ENCODE data around the gene KSR1.

Gene KSR1

DNA sequence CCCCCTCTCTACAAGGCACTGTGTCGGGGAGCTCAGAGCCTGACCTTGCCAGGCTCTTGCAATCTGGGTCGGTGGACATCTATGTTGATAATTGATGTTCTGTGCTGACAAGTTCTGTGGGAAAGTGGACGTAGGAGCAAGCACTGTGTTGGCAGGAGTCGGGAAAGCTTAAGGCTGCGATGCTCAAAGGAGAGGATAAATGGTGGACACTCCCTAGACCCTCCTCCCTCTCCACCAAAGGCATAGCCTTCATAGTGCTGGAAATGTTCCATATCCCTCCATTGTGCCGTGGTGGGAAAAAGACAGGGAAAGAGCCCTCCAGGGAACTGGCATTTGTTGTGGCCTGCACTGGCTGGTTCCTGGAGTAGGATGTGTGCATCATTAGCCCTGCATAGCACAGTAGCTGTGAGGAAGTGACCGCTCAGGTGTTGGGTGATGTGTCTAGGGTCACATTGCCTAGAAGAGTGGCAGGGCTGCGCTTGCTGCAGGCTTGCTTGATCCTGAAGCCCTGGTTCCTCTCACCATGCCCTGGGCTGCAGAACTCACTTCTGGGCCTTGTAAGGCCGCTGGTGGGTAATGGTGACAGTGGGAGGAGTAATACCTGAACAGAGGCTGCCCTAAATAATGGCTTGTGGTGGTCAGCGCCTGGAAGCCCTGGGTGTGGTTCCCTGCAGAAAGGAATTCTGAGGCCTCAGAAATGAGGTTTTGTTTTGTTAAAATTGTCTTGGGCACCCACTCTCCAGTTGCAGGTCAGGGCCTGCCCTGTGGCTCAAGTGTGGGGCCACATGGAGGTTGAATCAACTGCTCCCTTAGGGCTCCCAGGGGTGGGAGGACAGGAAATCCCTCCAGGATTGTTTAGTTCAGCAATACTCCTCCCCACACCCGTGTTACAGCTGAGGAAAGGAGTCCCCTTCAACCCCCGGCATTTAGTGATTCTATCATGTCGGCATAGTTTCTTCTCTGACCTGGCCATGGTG is 62.6 kb downstream of the KSR1 start:
- DNase-seq (ENCODE audit: low spot score): no peak

DNA sequence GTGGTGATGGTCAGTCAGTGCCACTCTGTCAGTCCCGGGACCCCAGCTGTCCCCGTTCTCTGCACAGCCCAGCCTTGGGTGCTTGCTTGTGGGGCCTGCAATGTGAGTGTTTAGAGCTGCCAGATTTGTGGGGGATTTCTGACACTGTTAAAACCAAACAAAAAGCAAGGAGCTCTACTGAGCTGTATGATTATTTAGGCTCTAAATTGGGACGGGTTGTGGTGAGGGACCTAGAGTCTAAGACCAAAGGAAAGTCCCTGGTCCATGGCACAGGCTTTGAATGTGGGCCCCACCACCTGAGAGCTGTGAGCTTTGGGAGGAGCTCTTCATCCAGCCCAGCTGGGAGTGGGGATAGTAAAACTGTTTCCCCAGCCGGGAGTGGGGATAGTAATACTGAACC is 63.3 kb downstream of the KSR1 start:
- Histone ChIP-seq H3K9ac (ENCODE audit: low read depth, low read length, poor library complexity) (no peak overlapping the region), H3K27me3 (ENCODE audit: control insufficient read depth in 3 of 3, insufficient read depth in 3 of 3, low read depth in 1 of 3, low read length in 3 of 3) (no peaks in the 10 kb centered on the region), H2BK120ac (ENCODE audit: low read depth, low read length) (no peak overlapping the region), H3K36me3 (replicated peaks in 1 of 2; ENCODE audit: control insufficient read depth in 2 of 2, insufficient read depth in 2 of 2, low read length in 2 of 2) (no peaks in the 10 kb centered on the region), H2BK12ac (ENCODE audit: low read length) (no peak overlapping the region), H3K23ac (ENCODE audit: low read depth, low read length, poor library complexity) (no peak overlapping the region), H2AFZ (ENCODE audit: low read length) (no peak overlapping the region), H3K79me1 (ENCODE audit: low read depth, low read length) (peaks cover 2% of the 10 kb centered on the region), H3K4me2 (ENCODE audit: insufficient read depth, low read length, poor library complexity, severe bottlenecking) (no peak overlapping the region), H3K18ac (ENCODE audit: low read length) (peak overlapping the region; percentile 45), H3K4me1 (ENCODE audit: control insufficient read depth in 2 of 2, insufficient read depth in 1 of 2, low read depth in 1 of 2, low read length in 2 of 2) (peaks cover 20 to 28% of the 10 kb centered on the region in 2 donors), H4K91ac (ENCODE audit: low read depth, low read length, poor library complexity) (no peak overlapping the region), H2AK5ac (ENCODE audit: low read depth, low read length) (peak overlapping the region; percentile 35), H3K14ac (ENCODE audit: low read length) (no peak overlapping the region), H2BK15ac (ENCODE audit: low read length) (peak overlapping the region; percentile 31), H3K9me3 (replicated peaks in 1 of 2; ENCODE audit: control insufficient read depth in 2 of 2, insufficient read depth in 1 of 2, low read depth in 1 of 2, low read length in 2 of 2) (no peaks in the 10 kb centered on the region), H3K4me3 (ENCODE audit: low read length in 2 of 2) (no peak overlapping the region), H3K27ac (replicated peaks; ENCODE audit: low read length) (no peak overlapping the region), H4K8ac (ENCODE audit: low read depth, low read length) (no peak overlapping the region), H3K4ac (ENCODE audit: low read length) (no peak overlapping the region), H2BK5ac (ENCODE audit: low read length) (no peak overlapping the region)
- WGBS, 2 donors (ENCODE audit: extremely low coverage in 2 of 2, insufficient read length in 2 of 2, insufficient replicate concordance in 1 of 2): no CpG with 5 or more reads among the region's 4 CpGs
- DNase-seq (ENCODE audit: low spot score): no peak

More for the DNA sequence above, 62.6 kb downstream of the KSR1 start:
- no peak overlapping the region for H4K91ac ChIP-seq (ENCODE audit: low read depth, low read length, poor library complexity)
- H3K4me3 ChIP-seq (ENCODE audit: low read length in 2 of 2): no peak overlapping the region
- peak overlapping the region; percentile 35 for H2AK5ac ChIP-seq (ENCODE audit: low read depth, low read length)
- peaks cover 21 to 27% of the 10 kb centered on the region in 2 donors for H3K4me1 ChIP-seq (ENCODE audit: control insufficient read depth in 2 of 2, insufficient read depth in 1 of 2, low read depth in 1 of 2, low read length in 2 of 2)
- H2AFZ ChIP-seq (ENCODE audit: low read length): no peak overlapping the region
- no peak overlapping the region for H3K27ac ChIP-seq (replicated peaks; ENCODE audit: low read length)
- H4K8ac ChIP-seq (ENCODE audit: low read depth, low read length): no peak overlapping the region
- H3K36me3 ChIP-seq (replicated peaks in 1 of 2; ENCODE audit: control insufficient read depth in 2 of 2, insufficient read depth in 2 of 2, low read length in 2 of 2): no peaks in the 10 kb centered on the region
- no peak overlapping the region for H3K9ac ChIP-seq (ENCODE audit: low read depth, low read length, poor library complexity)
- H2BK5ac ChIP-seq (ENCODE audit: low read length): no peak overlapping the region
- no peaks in the 10 kb centered on the region for H3K9me3 ChIP-seq (replicated peaks in 1 of 2; ENCODE audit: control insufficient read depth in 2 of 2, insufficient read depth in 1 of 2, low read depth in 1 of 2, low read length in 2 of 2)
- peak overlapping the region; percentile 25 for H2BK12ac ChIP-seq (ENCODE audit: low read length)
- H2BK15ac ChIP-seq (ENCODE audit: low read length): peak overlapping the region; percentile 19
- WGBS, 2 donors (ENCODE audit: extremely low coverage in 2 of 2, insufficient read length in 2 of 2, insufficient replicate concordance in 1 of 2): no CpG with 5 or more reads among the region's 13 CpGs
- peaks cover 2% of the 10 kb centered on the region for H3K79me1 ChIP-seq (ENCODE audit: low read depth, low read length)
- no peaks in the 10 kb centered on the region for H3K27me3 ChIP-seq (ENCODE audit: control insufficient read depth in 3 of 3, insufficient read depth in 3 of 3, low read depth in 1 of 3, low read length in 3 of 3)
- H3K23ac ChIP-seq (ENCODE audit: low read depth, low read length, poor library complexity): no peak overlapping the region
- no peak overlapping the region for H3K4me2 ChIP-seq (ENCODE audit: insufficient read depth, low read length, poor library complexity, severe bottlenecking)
- H2BK120ac ChIP-seq (ENCODE audit: low read depth, low read length): no peak overlapping the region
- H3K14ac ChIP-seq (ENCODE audit: low read length): peak overlapping the region; percentile 38
- H3K18ac ChIP-seq (ENCODE audit: low read length): peak overlapping the region; percentile 80
- H3K4ac ChIP-seq (ENCODE audit: low read length): no peak overlapping the region

DNA sequence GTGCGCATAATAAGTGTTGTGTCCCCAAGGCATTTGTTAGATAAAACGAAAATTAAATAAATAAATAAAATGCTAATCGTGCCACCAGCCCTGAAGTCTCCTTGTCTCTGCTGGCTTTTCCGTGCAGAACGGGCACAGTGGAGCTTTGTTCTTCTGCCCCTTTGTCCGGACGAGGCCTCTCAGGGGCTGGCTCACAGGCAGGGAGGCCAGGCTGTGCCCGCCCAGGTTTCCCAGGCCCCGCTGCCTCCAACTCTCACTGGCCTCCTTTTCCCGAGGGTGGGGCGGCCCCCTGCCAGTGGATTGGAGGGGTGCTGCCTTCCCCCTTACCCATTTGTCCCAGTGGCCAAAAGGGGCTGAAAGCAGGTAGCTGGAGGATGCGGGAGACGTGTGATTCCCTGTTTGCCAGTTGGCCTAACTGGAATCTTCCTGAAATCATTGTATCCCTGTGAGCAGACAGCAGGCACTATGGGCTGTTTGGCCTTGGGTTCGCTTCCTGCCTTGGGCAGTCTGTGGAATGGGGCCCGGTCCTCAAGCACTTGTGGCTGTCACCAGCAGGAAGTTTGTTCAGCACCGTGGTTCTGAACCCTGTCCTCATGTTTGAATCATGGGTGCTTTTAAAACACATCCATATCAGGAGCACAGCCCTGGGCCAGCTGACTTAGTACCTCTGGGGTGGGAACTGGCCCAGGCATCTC is 64.4 kb downstream of the KSR1 start:
- no peak overlapping the region for H4K8ac ChIP-seq (ENCODE audit: low read depth, low read length)
- peak overlapping the region; percentile 49 for H2BK120ac ChIP-seq (ENCODE audit: low read depth, low read length)
- peaks cover 2% of the 10 kb centered on the region for H3K79me1 ChIP-seq (ENCODE audit: low read depth, low read length)
- H3K9ac ChIP-seq (ENCODE audit: low read depth, low read length, poor library complexity): no peak overlapping the region
- H2BK5ac ChIP-seq (ENCODE audit: low read length): no peak overlapping the region
- no peak overlapping the region for H3K14ac ChIP-seq (ENCODE audit: low read length)
- H3K9me3 ChIP-seq (replicated peaks in 1 of 2; ENCODE audit: control insufficient read depth in 2 of 2, insufficient read depth in 1 of 2, low read depth in 1 of 2, low read length in 2 of 2): no peaks in the 10 kb centered on the region
- no peak for DNase-seq (ENCODE audit: low spot score)
- H2BK12ac ChIP-seq (ENCODE audit: low read length): no peak overlapping the region
- H3K36me3 ChIP-seq (replicated peaks in 1 of 2; ENCODE audit: control insufficient read depth in 2 of 2, insufficient read depth in 2 of 2, low read length in 2 of 2): no peaks in the 10 kb centered on the region
- H4K91ac ChIP-seq (ENCODE audit: low read depth, low read length, poor library complexity): no peak overlapping the region
- H3K4me3 ChIP-seq (ENCODE audit: low read length in 2 of 2): no peak overlapping the region
- H2AK5ac ChIP-seq (ENCODE audit: low read depth, low read length): peak overlapping the region; percentile 73
- H3K23ac ChIP-seq (ENCODE audit: low read depth, low read length, poor library complexity): no peak overlapping the region
- no peak overlapping the region for H3K4me2 ChIP-seq (ENCODE audit: insufficient read depth, low read length, poor library complexity, severe bottlenecking)
- no peak overlapping the region for H2AFZ ChIP-seq (ENCODE audit: low read length)
- peak overlapping the region; percentile 82 for H3K18ac ChIP-seq (ENCODE audit: low read length)
- H3K4ac ChIP-seq (ENCODE audit: low read length): no peak overlapping the region
- no peak overlapping the region for H2BK15ac ChIP-seq (ENCODE audit: low read length)
- WGBS, 2 donors (ENCODE audit: extremely low coverage in 2 of 2, insufficient read length in 2 of 2, insufficient replicate concordance in 1 of 2): no CpG with 5 or more reads among the region's 16 CpGs
- H3K27me3 ChIP-seq (ENCODE audit: control insufficient read depth in 3 of 3, insufficient read depth in 3 of 3, low read depth in 1 of 3, low read length in 3 of 3): no peaks in the 10 kb centered on the region
- H3K27ac ChIP-seq (replicated peaks; ENCODE audit: low read length): no peak overlapping the region
- peaks cover 10 to 25% of the 10 kb centered on the region in 2 donors for H3K4me1 ChIP-seq (ENCODE audit: control insufficient read depth in 2 of 2, insufficient read depth in 1 of 2, low read depth in 1 of 2, low read length in 2 of 2)
